Measurements from ENCODE around the gene RASGRF1. TPM values are rescaled to one million over a fixed set of nuclear protein-coding genes. Genes with fewer than 3 reads are reported as not detected.

The RASGRF1 gene
- total RNA-seq (2022; extraction: Qiagen RNA extraction; ENCODE audit: low read depth): 0.22 to 0.55 TPM (median 0.39 TPM) in 5 replicates

GRCh38 chr15:79090487-79091203 is at the start of gene RASGRF1:
Gene RASGRF1, minus strand, starts transcription at chr15:79090780. Its CDS starts 282 bp downstream, at chr15:79090498.

GRCh38 chr15:78944669-78945407 is 145.7 kb downstream of the RASGRF1 start, which contains the start of gene CTSH:
Gene CTSH, minus strand, starts transcription at chr15:78945046. Its CDS starts 65 bp downstream, at chr15:78944981.

Other genes with a start within 250 kb of the RASGRF1 start
- 340 to 594 TPM (median 390 TPM) in 5 replicates for gene MORF4L1, start 217.9 kb downstream of the RASGRF1 start, total RNA-seq (2022; extraction: Qiagen RNA extraction; ENCODE audit: low read depth)
- gene CTSH, start 145.7 kb downstream of the RASGRF1 start, total RNA-seq (2022; extraction: Qiagen RNA extraction; ENCODE audit: low read depth): 45.5 to 52.9 TPM (median 49.5 TPM) in 5 replicates
- not detected in 5 replicates for gene ANKRD34C, start 191.9 kb upstream of the RASGRF1 start, total RNA-seq (2022; extraction: Qiagen RNA extraction; ENCODE audit: low read depth)
- 170 to 198 TPM (median 194 TPM) in 5 replicates for gene TMED3, start 220.3 kb upstream of the RASGRF1 start, total RNA-seq (2022; extraction: Qiagen RNA extraction; ENCODE audit: low read depth)

All from A549 treated with DMSO at 1 μM for 4 hours (cell line).